ENCODE data around the gene COL5A2. TPM values are rescaled to one million over a fixed set of nuclear protein-coding genes. Genes with fewer than 3 reads are reported as not detected.
A peak's percentile ranks its signal among the peaks of the same experiment; 100 is the strongest.

The COL5A2 gene
- total RNA-seq, 1 donor from 2014 or later = 459 TPM

GRCh38 chr2:189095101-189095500, 84.5 kb downstream of the COL5A2 start:
- TF ChIP-seq CTCF (IDR thresholded peaks at IDR 0.05; ENCODE audit: unreplicated experiment) = no peak
- Mint-ChIP-seq H3K4me1 (peaks cover 40% of the 10 kb centered on the region), H3K4me3 (no peak overlapping the region), H3K27ac (peak overlapping the region; percentile 72), H3K9me3 (no peaks in the 10 kb centered on the region), H3K36me3 (peaks cover 23% of the 10 kb centered on the region), H3K27me3 (ENCODE audit: low read depth) (no peaks in the 10 kb centered on the region)
- no peak for DNase-seq (ENCODE audit: low spot score in 2 of 2, unreplicated experiment in 2 of 2)

- H3K36me3 Mint-ChIP-seq = peaks cover 29% of the 10 kb centered on the region
- H3K4me1 Mint-ChIP-seq = peaks cover 55% of the 10 kb centered on the region
- no peaks in the 10 kb centered on the region for H3K27me3 Mint-ChIP-seq (ENCODE audit: low read depth)
- TF ChIP-seq CTCF (IDR thresholded peaks at IDR 0.05; ENCODE audit: unreplicated experiment) = no peak
- DNase-seq (ENCODE audit: low spot score in 2 of 2, unreplicated experiment in 2 of 2) = no peak
- H3K27ac Mint-ChIP-seq = peak overlapping the region; percentile 76
- no peak overlapping the region for H3K4me3 Mint-ChIP-seq
- H3K9me3 Mint-ChIP-seq = no peaks in the 10 kb centered on the region
These were observed 86.6 kb downstream of the COL5A2 start for GRCh38 chr2:189092936-189093335.

GRCh38 chr2:189091253-189091652, 88.3 kb downstream of the COL5A2 start:
- TF ChIP-seq CTCF (IDR thresholded peaks at IDR 0.05; ENCODE audit: unreplicated experiment) = no peak
- H3K9me3 Mint-ChIP-seq = no peaks in the 10 kb centered on the region
- no peak overlapping the region for H3K4me3 Mint-ChIP-seq
- H3K27me3 Mint-ChIP-seq (ENCODE audit: low read depth) = no peaks in the 10 kb centered on the region
- no peak for DNase-seq (ENCODE audit: low spot score in 2 of 2, unreplicated experiment in 2 of 2)
- peaks cover 38% of the 10 kb centered on the region for H3K36me3 Mint-ChIP-seq
- no peak overlapping the region for H3K27ac Mint-ChIP-seq
- peaks cover 51% of the 10 kb centered on the region for H3K4me1 Mint-ChIP-seq

GRCh38 chr2:189088591-189089205, 90.9 kb downstream of the COL5A2 start:
- TF ChIP-seq CTCF (IDR thresholded peaks at IDR 0.05; ENCODE audit: unreplicated experiment) = no peak
- no peak for DNase-seq (ENCODE audit: low spot score in 2 of 2, unreplicated experiment in 2 of 2)
- peak overlapping the region; percentile 91 for H3K27ac Mint-ChIP-seq
- H3K4me1 Mint-ChIP-seq = peaks cover 48% of the 10 kb centered on the region
- H3K27me3 Mint-ChIP-seq (ENCODE audit: low read depth) = no peaks in the 10 kb centered on the region
- H3K36me3 Mint-ChIP-seq = peaks cover 38% of the 10 kb centered on the region
- H3K9me3 Mint-ChIP-seq = no peaks in the 10 kb centered on the region
- H3K4me3 Mint-ChIP-seq = no peak overlapping the region

GRCh38 chr2:189086710-189087109, 92.9 kb downstream of the COL5A2 start:
- Mint-ChIP-seq H3K4me1 (peaks cover 56% of the 10 kb centered on the region), H3K4me3 (no peak overlapping the region), H3K27ac (peak overlapping the region; percentile 93), H3K27me3 (ENCODE audit: low read depth) (no peaks in the 10 kb centered on the region), H3K9me3 (no peaks in the 10 kb centered on the region), H3K36me3 (peaks cover 37% of the 10 kb centered on the region)
- DNase-seq (ENCODE audit: low spot score in 2 of 2, unreplicated experiment in 2 of 2) = no peak
- TF ChIP-seq CTCF (IDR thresholded peaks at IDR 0.05; ENCODE audit: unreplicated experiment) = no peak

GRCh38 chr2:189086250-189086649, 93.3 kb downstream of the COL5A2 start:
- no peaks in the 10 kb centered on the region for H3K9me3 Mint-ChIP-seq
- peaks cover 55% of the 10 kb centered on the region for H3K4me1 Mint-ChIP-seq
- no peak overlapping the region for H3K4me3 Mint-ChIP-seq
- peaks cover 35% of the 10 kb centered on the region for H3K36me3 Mint-ChIP-seq
- TF ChIP-seq CTCF (IDR thresholded peaks at IDR 0.05; ENCODE audit: unreplicated experiment) = no peak
- peak overlapping the region; percentile 93 for H3K27ac Mint-ChIP-seq
- no peaks in the 10 kb centered on the region for H3K27me3 Mint-ChIP-seq (ENCODE audit: low read depth)
- no peak for DNase-seq (ENCODE audit: low spot score in 2 of 2, unreplicated experiment in 2 of 2)

All from mesothelial cell of epicardium (in vitro differentiated cells).